ENCODE measurements around the gene MOCS3.
"Not testable (repeated sequence)": the region's sequence is repeated elsewhere in the genome, so short reads cannot be mapped to it uniquely, and the experiment has no call there.

Gene MOCS3

GRCh38 chr20:50932016-50932485, 26.6 kb upstream of the MOCS3 start:
- no peak for DNase-seq (ENCODE audit: low read depth in 2 of 2)

DNA sequence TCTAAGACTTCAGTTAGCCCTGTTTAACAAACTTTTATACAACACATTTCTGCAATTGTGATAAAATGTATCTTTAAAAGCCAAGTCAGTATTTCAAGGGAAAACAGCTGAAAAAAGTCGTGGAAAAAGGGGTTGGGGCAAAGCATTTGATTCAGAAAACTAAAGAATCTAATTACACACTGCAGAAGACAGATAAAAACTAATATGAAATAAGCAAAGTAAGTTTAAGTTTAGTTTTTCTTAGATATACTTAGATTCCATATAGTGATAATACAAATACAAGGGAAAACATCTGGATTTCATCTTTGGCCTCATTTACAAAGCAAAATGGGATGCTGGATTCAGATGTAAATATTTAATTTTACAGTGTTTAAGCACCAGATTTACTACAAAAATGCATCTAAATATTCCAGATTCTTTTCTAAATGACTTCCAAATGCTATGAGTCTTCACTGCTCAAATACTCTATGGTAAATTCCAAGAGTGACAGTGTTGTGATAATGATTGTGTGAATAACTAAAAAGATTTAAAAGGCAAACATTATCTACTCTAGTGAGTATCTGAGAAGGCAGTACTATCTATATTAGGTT, 25.8 kb upstream of the MOCS3 start:
- no peak for DNase-seq (ENCODE audit: low read depth in 2 of 2)

- no peak for DNase-seq (ENCODE audit: low read depth in 2 of 2)
Measured at GRCh38 chr20:50933589-50933988, 25.0 kb upstream of the MOCS3 start.

DNA sequence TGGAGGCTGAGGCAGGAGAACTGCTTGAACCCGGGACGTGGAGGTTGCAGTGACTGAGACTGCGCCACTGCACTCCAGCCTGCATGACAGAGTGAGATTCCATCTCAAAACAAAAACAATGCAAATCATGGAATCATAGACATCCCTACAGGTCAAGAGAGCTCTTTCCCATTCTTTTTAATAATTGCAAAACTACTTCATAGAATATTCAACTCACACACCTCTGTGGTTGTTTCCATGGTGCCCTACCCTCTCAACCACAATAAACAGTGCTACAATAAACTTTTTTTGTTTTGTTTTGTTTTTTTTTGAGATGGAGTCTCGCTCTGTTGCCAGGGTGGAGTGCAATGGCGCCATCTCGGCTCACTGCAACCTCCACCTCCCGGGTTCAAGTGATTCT, 15.5 kb upstream of the MOCS3 start:
- no peak for DNase-seq (ENCODE audit: low read depth in 2 of 2)

DNA sequence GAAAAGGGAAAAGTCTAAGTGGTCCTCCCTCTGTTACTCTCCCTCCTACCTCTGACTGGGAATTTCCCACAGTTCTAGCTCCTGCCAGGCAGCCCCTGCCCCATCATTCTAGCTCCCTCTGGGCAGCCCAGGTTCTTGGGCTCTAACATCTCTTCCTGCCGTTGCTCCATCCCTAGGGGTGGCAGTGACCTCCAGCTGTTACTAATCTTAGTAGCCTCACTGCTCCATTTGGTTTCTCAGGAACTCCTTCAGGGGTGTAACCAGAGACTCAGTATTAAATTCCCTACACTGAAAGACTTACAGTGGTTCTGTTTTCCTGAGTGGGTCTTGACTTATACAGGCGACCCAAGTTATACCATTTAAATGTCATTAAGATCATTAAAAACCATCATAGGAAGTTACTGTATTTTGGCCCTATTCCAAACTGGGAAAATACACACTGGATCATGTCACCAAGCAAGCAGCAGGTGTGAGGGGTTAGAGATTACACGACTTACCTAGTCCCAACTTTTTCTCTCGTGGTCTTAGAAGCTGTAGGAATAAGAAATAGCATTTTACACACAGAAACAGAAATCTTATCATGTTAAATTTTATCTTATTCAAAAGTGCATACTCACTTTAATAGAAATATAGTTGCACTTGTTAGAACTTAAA, 10.4 kb upstream of the MOCS3 start:
- no peak for DNase-seq (ENCODE audit: low read depth in 2 of 2)

DNA sequence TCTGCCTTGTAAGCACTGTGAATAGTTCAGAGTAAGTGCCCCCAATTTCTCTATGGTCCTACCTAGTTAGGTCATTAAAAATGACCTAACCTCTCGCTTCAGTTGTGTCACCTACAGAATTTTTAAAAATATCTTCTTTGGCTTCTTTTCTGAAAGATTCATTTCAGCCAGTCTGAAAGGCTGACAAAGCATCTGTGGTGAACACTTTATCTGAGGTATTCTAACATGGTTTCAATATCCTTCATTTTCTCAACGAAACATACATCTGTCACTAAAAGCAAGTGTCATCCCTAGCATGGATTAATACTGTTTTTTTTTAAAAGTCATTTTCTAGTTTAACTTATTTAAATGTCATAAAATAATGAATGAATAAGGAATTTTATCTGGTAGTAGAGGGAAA, 5.4 kb upstream of the MOCS3 start:
- no peak for DNase-seq (ENCODE audit: low read depth in 2 of 2)

- no peak for DNase-seq (ENCODE audit: low read depth in 2 of 2)
Measured at GRCh38 chr20:50953821-50954220, 4.8 kb upstream of the MOCS3 start.

- no peak for DNase-seq (ENCODE audit: low read depth in 2 of 2)
Measured at GRCh38 chr20:50957276-50957675, 1.3 kb upstream of the MOCS3 start.

DNA sequence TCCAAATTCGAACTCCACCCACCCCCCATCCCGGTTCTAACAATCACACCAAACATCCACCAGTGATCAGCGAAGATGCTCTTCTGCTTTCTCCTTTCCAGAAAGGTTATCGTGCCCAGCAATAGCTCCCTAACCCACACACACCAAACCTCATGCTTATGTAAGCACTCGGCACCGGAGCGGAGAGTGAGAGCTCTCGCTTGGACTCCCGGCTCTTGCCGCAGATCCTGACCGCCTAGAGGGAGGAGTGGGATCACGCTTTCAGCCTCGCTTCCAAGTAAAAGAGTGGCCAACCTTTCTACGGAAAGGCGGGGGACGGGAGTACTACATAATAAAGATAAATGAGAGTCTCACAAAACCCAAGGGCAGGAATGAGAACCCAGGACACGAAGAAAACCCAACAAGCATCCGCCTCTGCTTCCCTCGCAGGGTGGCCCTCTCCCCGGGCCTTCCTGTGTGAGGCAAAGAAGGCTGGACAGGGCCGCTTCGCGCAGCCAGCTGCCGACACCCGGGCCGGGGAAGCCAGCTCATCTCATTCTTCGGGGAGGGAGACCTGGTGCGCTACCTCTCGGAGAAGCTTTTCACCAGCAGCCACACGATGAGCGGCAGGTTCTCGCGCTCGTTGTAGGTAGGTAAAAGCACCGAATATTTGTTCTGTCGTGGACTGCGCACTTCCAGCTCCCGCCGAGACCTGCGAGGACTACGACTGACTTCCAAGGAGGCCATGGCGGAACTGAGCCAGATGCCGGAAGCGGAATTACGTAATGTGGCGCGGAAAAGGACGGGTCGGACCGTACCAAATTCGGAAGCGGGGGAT, 612 bp upstream of the MOCS3 start, which contains the start of gene DPM1:
Gene DPM1, minus strand, starts transcription at position 735 of the 817 bp plus-strand sequence. Its CDS starts 9 bp downstream, at position 726.
- DNase-seq (ENCODE audit: low read depth in 2 of 2), result peak; percentile 71 to 76

DNA sequence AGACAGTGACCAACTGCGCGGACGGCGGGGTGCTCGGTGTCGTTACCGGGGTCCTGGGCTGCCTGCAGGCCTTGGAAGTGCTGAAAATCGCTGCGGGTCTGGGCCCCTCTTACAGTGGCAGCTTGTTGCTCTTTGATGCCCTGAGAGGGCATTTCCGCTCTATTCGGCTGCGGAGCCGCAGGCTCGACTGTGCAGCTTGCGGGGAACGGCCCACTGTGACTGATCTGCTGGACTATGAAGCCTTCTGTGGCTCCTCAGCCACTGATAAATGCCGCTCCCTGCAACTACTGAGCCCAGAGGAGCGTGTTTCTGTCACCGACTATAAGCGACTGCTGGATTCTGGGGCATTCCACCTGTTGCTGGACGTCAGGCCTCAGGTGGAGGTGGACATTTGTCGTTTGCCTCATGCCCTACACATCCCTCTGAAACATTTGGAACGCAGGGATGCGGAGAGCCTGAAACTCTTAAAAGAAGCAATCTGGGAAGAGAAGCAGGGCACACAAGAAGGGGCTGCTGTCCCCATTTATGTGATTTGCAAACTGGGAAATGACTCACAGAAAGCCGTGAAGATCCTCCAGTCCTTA, 1.0 kb downstream of the MOCS3 start:
- DNase-seq (ENCODE audit: low read depth in 2 of 2), result no peak

GRCh38 chr20:50967586-50967985, 9.0 kb downstream of the MOCS3 start:
- no peak for DNase-seq (ENCODE audit: low read depth in 2 of 2)

DNA sequence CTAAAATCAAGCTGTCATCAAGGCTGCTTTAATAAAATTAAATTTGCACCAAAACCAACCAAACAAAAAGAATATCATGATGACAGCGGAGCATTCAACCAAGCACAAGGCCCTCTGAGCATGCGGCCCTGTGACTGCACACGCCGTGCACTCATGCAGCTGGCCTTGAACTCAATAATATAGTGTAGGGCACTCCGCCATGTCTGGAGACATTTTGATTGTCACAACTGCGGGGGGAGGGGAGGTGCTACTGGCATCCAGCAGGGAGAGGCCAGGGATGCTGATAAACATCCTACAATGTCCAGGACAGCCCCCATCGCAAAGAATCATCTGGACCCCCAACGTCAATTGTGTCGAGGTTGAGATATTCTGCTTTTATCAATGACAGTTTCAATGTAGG, 9.7 kb downstream of the MOCS3 start:
- no peak for DNase-seq (ENCODE audit: low read depth in 2 of 2)

GRCh38 chr20:50969435-50969834, 10.8 kb downstream of the MOCS3 start:
- no peak for DNase-seq (ENCODE audit: low read depth in 2 of 2)

- no peak for DNase-seq (ENCODE audit: low read depth in 2 of 2)
Measured at GRCh38 chr20:50969912-50970311, 11.3 kb downstream of the MOCS3 start.

GRCh38 chr20:50975701-50976330, 17.2 kb downstream of the MOCS3 start:
- no peak for DNase-seq (ENCODE audit: low read depth in 2 of 2)

DNA sequence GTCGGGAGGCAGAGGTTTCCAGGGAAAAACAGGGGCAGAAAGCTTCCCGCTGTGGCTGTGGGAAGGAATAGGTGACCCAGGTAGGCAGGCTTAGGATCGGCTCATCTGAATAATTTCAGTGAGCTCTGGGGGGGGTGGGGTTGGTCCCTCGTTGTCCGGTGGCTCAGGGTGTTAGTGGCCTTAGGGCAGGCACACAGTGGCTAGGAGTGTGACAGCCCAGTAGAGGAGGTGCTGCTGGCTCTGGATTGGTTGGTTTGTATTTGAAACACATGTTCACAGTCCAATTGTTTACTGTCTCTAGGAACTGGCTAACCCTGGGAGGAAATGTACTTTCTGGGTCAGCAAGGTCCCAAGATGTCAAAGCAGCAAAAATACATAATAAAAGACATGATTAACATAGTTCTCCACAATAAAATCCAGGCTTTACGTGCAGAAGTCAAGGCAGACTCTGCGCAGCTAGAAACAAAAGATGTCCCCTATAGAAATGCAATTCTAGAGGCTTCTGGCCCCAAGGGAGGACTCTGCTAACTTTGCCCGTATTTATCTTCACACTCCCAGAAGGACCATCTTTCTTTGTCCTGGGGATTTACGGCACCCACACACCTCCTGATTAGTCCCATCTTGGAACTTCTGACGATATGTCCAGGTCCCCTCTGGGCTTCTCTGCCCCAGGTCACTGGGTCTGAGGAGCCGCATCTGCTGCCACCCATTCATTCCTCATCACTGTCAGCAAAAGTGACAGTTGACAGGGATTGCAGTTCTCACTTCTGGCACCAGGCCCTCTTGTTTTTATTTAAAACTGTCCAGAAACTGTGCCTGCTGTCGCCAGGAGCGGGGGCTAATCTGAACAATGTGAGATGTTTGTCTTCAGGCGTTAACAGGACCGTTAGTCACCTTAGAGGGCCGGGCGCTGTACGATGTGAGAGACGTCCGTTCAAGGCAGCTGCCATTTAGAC, 18.7 kb downstream of the MOCS3 start:
- DNase-seq (ENCODE audit: low read depth in 2 of 2), result no peak

GRCh38 chr20:50978533-50978932, 19.9 kb downstream of the MOCS3 start:
- not testable (repeated sequence) for DNase-seq (ENCODE audit: low read depth in 2 of 2)

DNA sequence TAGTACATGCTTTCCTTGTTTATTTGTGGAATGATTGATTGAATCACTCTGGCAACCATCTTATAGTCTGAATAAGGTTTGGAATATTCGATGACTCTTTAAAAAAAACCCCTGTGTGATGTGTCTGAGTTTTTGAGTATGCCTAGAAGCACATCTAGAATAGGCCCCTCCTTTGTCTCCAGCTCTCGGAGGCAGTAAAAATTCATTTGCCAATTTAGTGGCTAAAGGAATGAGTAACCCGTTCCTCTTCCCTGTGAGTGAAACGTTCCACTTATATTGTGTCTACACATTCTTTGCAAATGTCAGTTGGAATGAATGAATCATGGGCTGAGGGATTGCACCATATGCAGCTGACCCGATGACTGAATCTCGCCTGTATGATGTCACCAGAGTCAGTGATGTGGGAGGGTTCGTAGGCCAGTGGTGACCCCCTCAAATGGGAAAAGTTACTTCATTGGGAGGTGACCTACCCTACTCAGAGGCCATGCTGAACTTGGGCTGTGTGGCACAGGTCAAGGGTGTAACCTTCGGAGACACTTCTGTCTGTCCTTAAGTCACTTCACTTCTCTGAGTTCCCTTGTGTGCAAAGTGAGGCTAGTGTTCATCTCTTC, 21.6 kb downstream of the MOCS3 start:
- DNase-seq (ENCODE audit: low read depth in 2 of 2), result no peak

- DNase-seq (ENCODE audit: low read depth in 2 of 2), result peak; percentile 41 to 42
Measured at GRCh38 chr20:50980851-50981713, 22.5 kb downstream of the MOCS3 start.

Data from activated CD8-positive, alpha-beta memory T cell treated with anti-CD3 and anti-CD28 coated beads for 4 hours (primary cell).